H9 (cell line): ENCODE data around the gene FMN1. TPM values are rescaled to one million over a fixed set of nuclear protein-coding genes. Genes with fewer than 3 reads are reported as not detected.

Experiments
- DNase-seq: peaks from one replicate; pipeline ENCODE4 v3.0.0-alpha.2; 2017
- H2AFZ ChIP-seq: one replicate; pipeline ENCODE4 v1.6.1; 2013; ENCODE audit warnings: mild to moderate bottlenecking, low read length, control low read depth, moderate library complexity
- H2AK5ac ChIP-seq: 2 replicates; pipeline ENCODE4 v1.6.1; 2013; ENCODE audit warnings: low read length, control low read depth, mixed read lengths; ENCODE audit not compliant: insufficient read length
- H2BK120ac ChIP-seq: one replicate; pipeline ENCODE4 v1.6.1; 2013; ENCODE audit warnings: low read depth, mild to moderate bottlenecking, low read length, control low read depth, inconsistent platforms; ENCODE audit not compliant: poor library complexity, severe bottlenecking
- H2BK12ac ChIP-seq: 2 replicates; pipeline ENCODE4 v1.6.1; 2013; ENCODE audit warnings: low read length, control low read depth, mixed read lengths, low read depth; ENCODE audit not compliant: insufficient read length
- H2BK15ac ChIP-seq: 2 replicates; pipeline ENCODE4 v1.6.1; 2013; ENCODE audit warnings: low read depth, low read length, control low read depth
- H2BK20ac ChIP-seq: one replicate; pipeline ENCODE4 v1.6.1; 2013; ENCODE audit warnings: low read depth, mild to moderate bottlenecking, low read length, control low read depth, inconsistent platforms; ENCODE audit not compliant: poor library complexity, severe bottlenecking
- H2BK5ac ChIP-seq: 2 replicates; pipeline ENCODE4 v1.6.1; 2013; ENCODE audit warnings: low read length, control low read depth, mixed read lengths; ENCODE audit not compliant: insufficient read length
- H3K14ac ChIP-seq: 2 replicates; pipeline ENCODE4 v1.6.1; 2013; ENCODE audit warnings: low read length, control low read depth; ENCODE audit not compliant: insufficient read depth
- H3K18ac ChIP-seq: 2 replicates; pipeline ENCODE4 v1.6.1; 2013; ENCODE audit warnings: low read depth, mild to moderate bottlenecking, mixed read lengths, low read length, control low read depth; ENCODE audit not compliant: insufficient read length
- H3K23ac ChIP-seq: 2 replicates; pipeline ENCODE4 v1.6.1; 2013; ENCODE audit warnings: low read length, control low read depth, mixed read lengths, low read depth; ENCODE audit not compliant: insufficient read length
- H3K23me2 ChIP-seq: 2 replicates; pipeline ENCODE4 v1.6.1; 2013; ENCODE audit warnings: low read depth, mild to moderate bottlenecking, mixed read lengths, low read length, control low read depth; ENCODE audit not compliant: insufficient read length, poor library complexity, severe bottlenecking
- H3K27ac ChIP-seq: 2 replicates; pipeline ENCODE4 v1.5.1; 2013; ENCODE audit warnings: low read length, control low read depth, mixed read lengths, low read depth; ENCODE audit not compliant: insufficient read length
- H3K27me3 ChIP-seq: 2 replicates; pipeline ENCODE4 v1.6.1; 2013; ENCODE audit warnings: low read length, control low read depth, inconsistent platforms; ENCODE audit not compliant: insufficient read depth
- H3K4ac ChIP-seq: 2 replicates; pipeline ENCODE4 v1.6.1; 2013; ENCODE audit warnings: low read depth, mild to moderate bottlenecking, control low read depth, inconsistent platforms, low read length, moderate library complexity
- H3K4me1 ChIP-seq: 2 replicates; pipeline ENCODE4 v1.6.1; 2013; ENCODE audit warnings: low read length, control low read depth, inconsistent platforms; ENCODE audit not compliant: insufficient read depth
- H3K4me2 ChIP-seq: 2 replicates; pipeline ENCODE4 v1.6.1; 2013; ENCODE audit warnings: low read length, control low read depth, mixed read lengths; ENCODE audit not compliant: insufficient read length, insufficient read depth
- H3K56ac ChIP-seq: 2 replicates; pipeline ENCODE4 v1.6.1; 2013; ENCODE audit warnings: low read depth, mild to moderate bottlenecking, mixed read lengths, low read length, control low read depth; ENCODE audit not compliant: insufficient read length
- H3K79me1 ChIP-seq: 2 replicates; pipeline ENCODE4 v1.6.1; 2013; ENCODE audit warnings: low read depth, mild to moderate bottlenecking, moderate library complexity, low read length, control low read depth, inconsistent platforms; ENCODE audit not compliant: insufficient read depth, poor library complexity, severe bottlenecking
- H3K79me2 ChIP-seq: 2 replicates; pipeline ENCODE4 v1.6.1; 2013; ENCODE audit warnings: low read length, control low read depth, inconsistent platforms; ENCODE audit not compliant: insufficient read depth
- H3K9ac ChIP-seq: 2 replicates; pipeline ENCODE4 v1.6.1; 2013; ENCODE audit warnings: low read length, control low read depth, mixed read lengths; ENCODE audit not compliant: insufficient read length; ENCODE audit errors: extremely low read depth
- H3K9me3 ChIP-seq: one replicate; pipeline ENCODE4 v1.6.1; 2013; ENCODE audit warnings: low read depth, low read length, inconsistent platforms; ENCODE audit not compliant: control insufficient read depth
- H3T11ph ChIP-seq: one replicate; pipeline ENCODE4 v1.6.1; 2013; ENCODE audit warnings: mild to moderate bottlenecking, low read length, control low read depth, inconsistent platforms
- H4K20me1 ChIP-seq: one replicate; pipeline ENCODE4 v1.6.1; 2013; ENCODE audit not compliant: control insufficient read depth, insufficient read length, insufficient read depth
- H4K5ac ChIP-seq: 2 replicates; pipeline ENCODE4 v1.6.1; 2013; ENCODE audit warnings: low read depth, mild to moderate bottlenecking, mixed read lengths, low read length, control low read depth; ENCODE audit not compliant: insufficient read length
- H4K8ac ChIP-seq: replicated peaks from 2 replicates; pipeline ENCODE4 v1.6.1; 2013; ENCODE audit warnings: low read length, control low read depth, mixed read lengths, low read depth; ENCODE audit not compliant: insufficient read length
- H4K91ac ChIP-seq: 2 replicates; pipeline ENCODE4 v1.6.1; 2013; ENCODE audit warnings: low read depth, mild to moderate bottlenecking, moderate library complexity, mixed read lengths, low read length, control low read depth; ENCODE audit not compliant: insufficient read length
- H3K27ac Mint-ChIP-seq, 3 experiments: 2 replicates in 2 of 3; 3 replicates in 1 of 3; pipeline ENCODE4 v1.8.0; 2020 to 2021; ENCODE audit warnings: mixed read lengths in 3 of 3, mild to moderate bottlenecking in 1 of 3, moderate library complexity in 1 of 3
- H3K27me3 Mint-ChIP-seq: 2 replicates; pipeline ENCODE4 v1.8.0; 2021; ENCODE audit warnings: low read depth, mild to moderate bottlenecking, moderate library complexity, mixed read lengths
- H3K36me3 Mint-ChIP-seq, 3 experiments: 2 replicates in 2 of 3; 3 replicates in 1 of 3; pipeline ENCODE4 v1.8.0; 2020 to 2021; ENCODE audit warnings: low read depth in 3 of 3, mixed read lengths in 3 of 3; ENCODE audit not compliant: insufficient read depth in 1 of 3
- H3K4me1 Mint-ChIP-seq, 2 experiments: 2 replicates each; pipeline ENCODE4 v1.8.0; 2020; ENCODE audit warnings: mixed read lengths in 2 of 2
- H3K4me3 Mint-ChIP-seq, 2 experiments: 2 replicates in 1 of 2; 3 replicates in 1 of 2; pipeline ENCODE4 v1.8.0; 2020 to 2021; ENCODE audit warnings: mild to moderate bottlenecking in 2 of 2, mixed read lengths in 2 of 2, moderate library complexity in 1 of 2
- H3K9me3 Mint-ChIP-seq, 2 experiments: 2 replicates in 1 of 2; 3 replicates in 1 of 2; pipeline ENCODE4 v1.8.0; 2020; ENCODE audit warnings: mild to moderate bottlenecking in 2 of 2, mixed read lengths in 2 of 2, moderate library complexity in 1 of 2
- WGBS: extraction: QIAGEN DNeasy Blood & Tissue Kit; methylation state at CpG from one replicate; pipeline ENCODE4 v1.1.7; 2013; ENCODE audit warnings: missing lambda C conversion rate, low lambda C conversion rate, mixed read lengths; ENCODE audit not compliant: insufficient read length; ENCODE audit errors: extremely low coverage; 5-methylcytosine and 5-hydroxymethylcytosine counted together
- total RNA-seq: library from RNA; stranded (reverse); gene quantifications from 2 replicates; pipeline ENCODE4 v1.2.1, GENCODE V29; 2021
- TF ChIP-seq, protein P1 (sequence below): fragments of 200-600 bp; sonication (generic); conservative IDR thresholded peaks from 3 replicates; pipeline ENCODE4 v1.8.0; 2021; ENCODE audit warnings: antibody characterized with exemption, mild to moderate bottlenecking

FMN1 gene
- total RNA-seq, 1 experiment from 2014 or later, result 1.9 TPM

DNA sequence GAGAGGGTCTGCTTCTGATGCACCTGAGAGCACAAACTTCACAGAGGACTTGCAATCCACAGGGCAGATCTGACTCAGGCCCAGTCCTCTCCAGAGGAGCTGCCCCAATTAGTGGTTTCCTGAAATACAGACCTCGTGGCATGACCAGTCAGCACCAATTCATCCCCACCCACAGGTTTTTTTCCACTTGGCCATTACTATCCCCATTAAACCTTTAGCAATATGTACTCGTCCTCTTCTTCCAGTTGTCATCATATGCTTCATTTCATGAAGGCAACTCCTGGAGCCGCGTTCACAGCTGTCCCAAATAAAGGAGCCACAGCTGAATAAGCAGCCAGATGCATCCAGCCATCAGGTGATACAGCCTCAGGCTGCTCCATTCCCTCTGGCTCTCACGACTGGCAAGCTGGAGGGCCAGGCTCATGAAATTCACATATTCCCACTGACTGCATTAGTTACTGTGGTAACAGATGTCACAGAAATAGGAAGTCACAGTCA is 163.1 kb downstream of the FMN1 start:
- Histone ChIP-seq H2BK12ac (no peak overlapping the region), H3K79me2 (no peaks in the 10 kb centered on the region), H3K56ac (no peak overlapping the region), H2BK5ac (no peak overlapping the region), H4K20me1 (no peaks in the 10 kb centered on the region), H3K23me2 (no peaks in the 10 kb centered on the region), H3K4me2 (no peak overlapping the region), H3K9me3 (no peaks in the 10 kb centered on the region), H2BK15ac (no peak overlapping the region), H2AK5ac (no peak overlapping the region), H3K18ac (no peak overlapping the region), H3K23ac (no peak overlapping the region), H3K79me1 (no peaks in the 10 kb centered on the region), H2BK20ac (no peak overlapping the region), H3K14ac (no peak overlapping the region), H3K9ac (no peak overlapping the region), H2BK120ac (no peak overlapping the region), H3K4ac (no peak overlapping the region), H4K91ac (no peak overlapping the region), H3K27ac (no peak overlapping the region), H3T11ph (no peak overlapping the region), H3K27me3 (no peaks in the 10 kb centered on the region), H3K4me1 (no peaks in the 10 kb centered on the region), H4K5ac (no peak overlapping the region), H4K8ac (no peak overlapping the region), H2AFZ (no peak overlapping the region)
- H3K4me3 Mint-ChIP-seq, result no peak overlapping the region
- no peak overlapping the region for H3K27ac Mint-ChIP-seq
- H3K36me3 Mint-ChIP-seq, result no peaks in the 10 kb centered on the region
- TF ChIP-seq, protein P1, sequence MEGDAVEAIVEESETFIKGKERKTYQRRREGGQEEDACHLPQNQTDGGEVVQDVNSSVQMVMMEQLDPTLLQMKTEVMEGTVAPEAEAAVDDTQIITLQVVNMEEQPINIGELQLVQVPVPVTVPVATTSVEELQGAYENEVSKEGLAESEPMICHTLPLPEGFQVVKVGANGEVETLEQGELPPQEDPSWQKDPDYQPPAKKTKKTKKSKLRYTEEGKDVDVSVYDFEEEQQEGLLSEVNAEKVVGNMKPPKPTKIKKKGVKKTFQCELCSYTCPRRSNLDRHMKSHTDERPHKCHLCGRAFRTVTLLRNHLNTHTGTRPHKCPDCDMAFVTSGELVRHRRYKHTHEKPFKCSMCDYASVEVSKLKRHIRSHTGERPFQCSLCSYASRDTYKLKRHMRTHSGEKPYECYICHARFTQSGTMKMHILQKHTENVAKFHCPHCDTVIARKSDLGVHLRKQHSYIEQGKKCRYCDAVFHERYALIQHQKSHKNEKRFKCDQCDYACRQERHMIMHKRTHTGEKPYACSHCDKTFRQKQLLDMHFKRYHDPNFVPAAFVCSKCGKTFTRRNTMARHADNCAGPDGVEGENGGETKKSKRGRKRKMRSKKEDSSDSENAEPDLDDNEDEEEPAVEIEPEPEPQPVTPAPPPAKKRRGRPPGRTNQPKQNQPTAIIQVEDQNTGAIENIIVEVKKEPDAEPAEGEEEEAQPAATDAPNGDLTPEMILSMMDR, result no peak
- WGBS, result no CpG with 5 or more reads among the region's 5 CpGs
- H3K27me3 Mint-ChIP-seq, result no peaks in the 10 kb centered on the region
- no peaks in the 10 kb centered on the region for H3K9me3 Mint-ChIP-seq
- no peaks in the 10 kb centered on the region for H3K4me1 Mint-ChIP-seq
- DNase-seq, result no peak
